Measurements from ENCODE around the gene DBI. TPM values are rescaled to one million over a fixed set of nuclear protein-coding genes. Genes with fewer than 3 reads are reported as not detected.

Gene DBI
- total and polyA plus RNA-seq, 2 of the 13 experiments (the other 11 are each of a cell fraction or from before 2014, with no cell fraction given), result 330 to 659 TPM

DNA sequence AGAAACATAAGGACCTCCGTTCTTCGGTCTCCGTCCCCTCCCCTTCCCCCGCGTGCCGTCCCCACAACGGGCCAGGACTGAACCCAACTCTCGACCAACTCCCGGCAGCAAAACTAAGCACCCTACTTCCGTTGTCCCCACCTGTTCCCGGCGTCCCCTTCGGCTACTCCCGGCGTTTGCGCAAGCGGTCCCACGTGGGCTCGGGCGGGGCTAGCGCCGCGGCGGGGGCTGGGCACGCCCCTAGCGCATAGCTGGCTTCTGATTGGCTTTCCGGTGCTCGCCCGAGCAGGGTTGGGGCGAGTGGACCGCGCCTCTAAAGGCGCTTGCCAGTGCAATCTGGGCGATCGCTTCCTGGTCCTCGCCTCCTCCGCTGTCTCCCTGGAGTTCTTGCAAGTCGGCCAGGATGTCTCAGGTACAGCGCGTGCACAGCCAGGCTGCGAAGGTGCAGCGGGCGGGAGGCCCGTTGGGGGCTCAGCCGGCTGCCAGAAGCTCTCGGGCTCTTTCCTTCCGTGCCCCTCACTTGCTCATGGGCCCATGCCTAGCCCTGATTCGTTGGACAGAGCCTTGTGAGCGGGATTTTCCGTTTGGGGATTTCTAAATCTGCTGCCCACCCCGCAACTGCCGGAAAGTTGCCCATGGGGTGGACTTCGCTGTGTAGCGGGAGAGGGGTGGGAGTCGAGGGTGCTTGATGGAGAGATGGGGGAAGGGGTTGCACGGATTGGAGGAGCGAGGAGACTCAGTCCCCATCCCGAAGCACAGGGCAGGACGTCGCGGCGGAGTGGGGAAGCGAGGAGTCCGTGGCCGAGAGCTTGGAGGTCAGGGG lies at the start of gene DBI, which contains the start of gene C2orf76 (continued):
- TF ChIP-seq ZMYM2 (CRISPR knock-in tag; IDR thresholded peaks at IDR 0.05) (no peak), TP53 (CRISPR knock-in tag; conservative IDR thresholded peaks at IDR 0.05) (peak; percentile 19; the same call in 1 of the 2 replicates), SMAD3 (CRISPR knock-in tag; IDR thresholded peaks at IDR 0.05) (peak; percentile 69), TRIM24 (CRISPR knock-in tag; IDR thresholded peaks at IDR 0.05) (0 out of 2 replicates have a peak, but pooled peaks have one; percentile 33), ZNF569 (CRISPR knock-in tag; IDR thresholded peaks at IDR 0.05; ENCODE audit: borderline replicate concordance) (peak; percentile 83; the same call in 1 of the 2 replicates), RFXANK (CRISPR knock-in tag; IDR thresholded peaks at IDR 0.05) (peak; percentile 93; the same call in 1 of the 2 replicates), ERF (CRISPR knock-in tag; IDR thresholded peaks at IDR 0.05) (peak; percentile 93), ZNF616 (CRISPR knock-in tag; IDR thresholded peaks at IDR 0.05; ENCODE audit: low read depth) (peak; percentile 90), ZNF431 (CRISPR knock-in tag; IDR thresholded peaks at IDR 0.05; ENCODE audit: borderline replicate concordance, low read depth) (peak; percentile 97), ZNF614 (CRISPR knock-in tag; IDR thresholded peaks at IDR 0.05; ENCODE audit: borderline replicate concordance) (peak; percentile 58; the same call in 1 of the 2 replicates), HOXA9 (CRISPR knock-in tag; IDR thresholded peaks at IDR 0.05; ENCODE audit: borderline replicate concordance) (peak; percentile 77; the same call in 1 of the 2 replicates), HDAC1 (CRISPR knock-in tag; IDR thresholded peaks at IDR 0.05) (peak; percentile 98), TCF7L2 (IDR thresholded peaks at IDR 0.05; ENCODE audit: low read depth, low read length) (no peak)
- TF ChIP-seq, protein P1, sequence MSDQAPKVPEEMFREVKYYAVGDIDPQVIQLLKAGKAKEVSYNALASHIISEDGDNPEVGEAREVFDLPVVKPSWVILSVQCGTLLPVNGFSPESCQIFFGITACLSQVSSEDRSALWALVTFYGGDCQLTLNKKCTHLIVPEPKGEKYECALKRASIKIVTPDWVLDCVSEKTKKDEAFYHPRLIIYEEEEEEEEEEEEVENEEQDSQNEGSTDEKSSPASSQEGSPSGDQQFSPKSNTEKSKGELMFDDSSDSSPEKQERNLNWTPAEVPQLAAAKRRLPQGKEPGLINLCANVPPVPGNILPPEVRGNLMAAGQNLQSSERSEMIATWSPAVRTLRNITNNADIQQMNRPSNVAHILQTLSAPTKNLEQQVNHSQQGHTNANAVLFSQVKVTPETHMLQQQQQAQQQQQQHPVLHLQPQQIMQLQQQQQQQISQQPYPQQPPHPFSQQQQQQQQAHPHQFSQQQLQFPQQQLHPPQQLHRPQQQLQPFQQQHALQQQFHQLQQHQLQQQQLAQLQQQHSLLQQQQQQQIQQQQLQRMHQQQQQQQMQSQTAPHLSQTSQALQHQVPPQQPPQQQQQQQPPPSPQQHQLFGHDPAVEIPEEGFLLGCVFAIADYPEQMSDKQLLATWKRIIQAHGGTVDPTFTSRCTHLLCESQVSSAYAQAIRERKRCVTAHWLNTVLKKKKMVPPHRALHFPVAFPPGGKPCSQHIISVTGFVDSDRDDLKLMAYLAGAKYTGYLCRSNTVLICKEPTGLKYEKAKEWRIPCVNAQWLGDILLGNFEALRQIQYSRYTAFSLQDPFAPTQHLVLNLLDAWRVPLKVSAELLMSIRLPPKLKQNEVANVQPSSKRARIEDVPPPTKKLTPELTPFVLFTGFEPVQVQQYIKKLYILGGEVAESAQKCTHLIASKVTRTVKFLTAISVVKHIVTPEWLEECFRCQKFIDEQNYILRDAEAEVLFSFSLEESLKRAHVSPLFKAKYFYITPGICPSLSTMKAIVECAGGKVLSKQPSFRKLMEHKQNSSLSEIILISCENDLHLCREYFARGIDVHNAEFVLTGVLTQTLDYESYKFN (CRISPR knock-in tag; conservative IDR thresholded peaks at IDR 0.05), result peak; percentile 80
- TF ChIP-seq, protein P2, sequence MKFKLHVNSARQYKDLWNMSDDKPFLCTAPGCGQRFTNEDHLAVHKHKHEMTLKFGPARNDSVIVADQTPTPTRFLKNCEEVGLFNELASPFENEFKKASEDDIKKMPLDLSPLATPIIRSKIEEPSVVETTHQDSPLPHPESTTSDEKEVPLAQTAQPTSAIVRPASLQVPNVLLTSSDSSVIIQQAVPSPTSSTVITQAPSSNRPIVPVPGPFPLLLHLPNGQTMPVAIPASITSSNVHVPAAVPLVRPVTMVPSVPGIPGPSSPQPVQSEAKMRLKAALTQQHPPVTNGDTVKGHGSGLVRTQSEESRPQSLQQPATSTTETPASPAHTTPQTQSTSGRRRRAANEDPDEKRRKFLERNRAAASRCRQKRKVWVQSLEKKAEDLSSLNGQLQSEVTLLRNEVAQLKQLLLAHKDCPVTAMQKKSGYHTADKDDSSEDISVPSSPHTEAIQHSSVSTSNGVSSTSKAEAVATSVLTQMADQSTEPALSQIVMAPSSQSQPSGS (CRISPR knock-in tag; IDR thresholded peaks at IDR 0.05), result peak; percentile 93
- TF ChIP-seq, protein P3, sequence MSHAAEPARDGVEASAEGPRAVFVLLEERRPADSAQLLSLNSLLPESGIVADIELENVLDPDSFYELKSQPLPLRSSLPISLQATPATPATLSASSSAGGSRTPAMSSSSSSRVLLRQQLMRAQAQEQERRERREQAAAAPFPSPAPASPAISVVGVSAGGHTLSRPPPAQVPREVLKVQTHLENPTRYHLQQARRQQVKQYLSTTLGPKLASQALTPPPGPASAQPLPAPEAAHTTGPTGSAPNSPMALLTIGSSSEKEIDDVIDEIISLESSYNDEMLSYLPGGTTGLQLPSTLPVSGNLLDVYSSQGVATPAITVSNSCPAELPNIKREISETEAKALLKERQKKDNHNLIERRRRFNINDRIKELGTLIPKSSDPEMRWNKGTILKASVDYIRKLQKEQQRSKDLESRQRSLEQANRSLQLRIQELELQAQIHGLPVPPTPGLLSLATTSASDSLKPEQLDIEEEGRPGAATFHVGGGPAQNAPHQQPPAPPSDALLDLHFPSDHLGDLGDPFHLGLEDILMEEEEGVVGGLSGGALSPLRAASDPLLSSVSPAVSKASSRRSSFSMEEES (CRISPR knock-in tag; IDR thresholded peaks at IDR 0.05), result peak; percentile 97
- TF ChIP-seq, protein P4, sequence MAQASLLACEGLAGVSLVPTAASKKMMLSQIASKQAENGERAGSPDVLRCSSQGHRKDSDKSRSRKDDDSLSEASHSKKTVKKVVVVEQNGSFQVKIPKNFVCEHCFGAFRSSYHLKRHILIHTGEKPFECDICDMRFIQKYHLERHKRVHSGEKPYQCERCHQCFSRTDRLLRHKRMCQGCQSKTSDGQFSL (CRISPR knock-in tag; IDR thresholded peaks at IDR 0.05), result no peak
- TF ChIP-seq, protein P5, sequence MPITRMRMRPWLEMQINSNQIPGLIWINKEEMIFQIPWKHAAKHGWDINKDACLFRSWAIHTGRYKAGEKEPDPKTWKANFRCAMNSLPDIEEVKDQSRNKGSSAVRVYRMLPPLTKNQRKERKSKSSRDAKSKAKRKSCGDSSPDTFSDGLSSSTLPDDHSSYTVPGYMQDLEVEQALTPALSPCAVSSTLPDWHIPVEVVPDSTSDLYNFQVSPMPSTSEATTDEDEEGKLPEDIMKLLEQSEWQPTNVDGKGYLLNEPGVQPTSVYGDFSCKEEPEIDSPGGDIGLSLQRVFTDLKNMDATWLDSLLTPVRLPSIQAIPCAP (CRISPR knock-in tag; IDR thresholded peaks at IDR 0.05; ENCODE audit: low read depth), result no peak
- TF ChIP-seq, protein P6, sequence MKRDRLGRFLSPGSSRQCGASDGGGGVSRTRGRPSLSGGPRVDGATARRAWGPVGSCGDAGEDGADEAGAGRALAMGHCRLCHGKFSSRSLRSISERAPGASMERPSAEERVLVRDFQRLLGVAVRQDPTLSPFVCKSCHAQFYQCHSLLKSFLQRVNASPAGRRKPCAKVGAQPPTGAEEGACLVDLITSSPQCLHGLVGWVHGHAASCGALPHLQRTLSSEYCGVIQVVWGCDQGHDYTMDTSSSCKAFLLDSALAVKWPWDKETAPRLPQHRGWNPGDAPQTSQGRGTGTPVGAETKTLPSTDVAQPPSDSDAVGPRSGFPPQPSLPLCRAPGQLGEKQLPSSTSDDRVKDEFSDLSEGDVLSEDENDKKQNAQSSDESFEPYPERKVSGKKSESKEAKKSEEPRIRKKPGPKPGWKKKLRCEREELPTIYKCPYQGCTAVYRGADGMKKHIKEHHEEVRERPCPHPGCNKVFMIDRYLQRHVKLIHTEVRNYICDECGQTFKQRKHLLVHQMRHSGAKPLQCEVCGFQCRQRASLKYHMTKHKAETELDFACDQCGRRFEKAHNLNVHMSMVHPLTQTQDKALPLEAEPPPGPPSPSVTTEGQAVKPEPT (CRISPR knock-in tag; IDR thresholded peaks at IDR 0.05; ENCODE audit: low read depth), result 0 out of 2 replicates have a peak, but pooled peaks have one; percentile 60

All from HepG2 (cell line).